PC-3 (cell line): ENCODE measurements around the gene LRRC71. TPM values are rescaled to one million over a fixed set of nuclear protein-coding genes. Genes with fewer than 3 reads are reported as not detected.

ENCODE experiments used
- ATAC-seq: fragments of 200-7000 bp; cut with Tn5 transposase; 2 replicates; pipeline ENCODE4 v1.9.1; 2020; ENCODE audit warnings: mild to moderate bottlenecking, moderate library complexity
- BruUV-seq: library from RNA; stranded (reverse); fragments of 400-500 nt; replicated peaks from 2 replicates; lab custom pipeline; 2021; lab: Mats Ljungman, UMichigan
- CTCF ChIA-PET: fragments of 300-600 bp; sonication (Branson Sonifier 250); formaldehyde crosslinking; loops from one replicate; lab custom pipeline; 2022; ENCODE audit warnings: antibody characterized with exemption; lab: Charles Lee
- POLR2A ChIA-PET: fragments of 300-600 bp; sonication (Branson Sonifier 250); formaldehyde crosslinking; loops from one replicate; lab custom pipeline; 2022; ENCODE audit warnings: antibody characterized with exemption; ENCODE audit not compliant: unreplicated experiment; lab: Charles Lee
- DNase-seq: peaks from one replicate; pipeline ENCODE4 v3.0.0-alpha.2; 2015
- H2AFZ ChIP-seq: fragments of 300-600 bp; sonication (generic); 2 replicates; pipeline ENCODE4 v1.6.0; 2016; ENCODE audit warnings: antibody characterized with exemption, low read length
- H3F3A ChIP-seq: fragments of 300-600 bp; sonication (generic); one replicate; pipeline ENCODE4 v1.6.0; 2017; ENCODE audit warnings: antibody characterized with exemption, low read length, control low read depth, mild to moderate bottlenecking; ENCODE audit not compliant: unreplicated experiment
- H3K27ac ChIP-seq: fragments of 300-600 bp; sonication (generic); 2 replicates; pipeline ENCODE4 v1.5.1; 2016; ENCODE audit warnings: mild to moderate bottlenecking, low read length
- H3K27me3 ChIP-seq: fragments of 300-600 bp; sonication (generic); 2 replicates; pipeline ENCODE4 v1.6.1; 2016; ENCODE audit warnings: low read length, mixed read lengths
- H3K36me3 ChIP-seq: fragments of 300-600 bp; sonication (generic); 2 replicates; pipeline ENCODE4 v1.6.1; 2016; ENCODE audit warnings: low read depth, mixed run types, low read length, mixed read lengths
- H3K4me1 ChIP-seq: fragments of 300-600 bp; sonication (generic); 2 replicates; pipeline ENCODE4 v1.5.1; 2016; ENCODE audit warnings: low read length; ENCODE audit not compliant: insufficient read depth
- H3K4me2 ChIP-seq: fragments of 300-600 bp; sonication (generic); 2 replicates; pipeline ENCODE4 v1.6.0; 2016; ENCODE audit warnings: low read length
- H3K4me3 ChIP-seq: fragments of 300-600 bp; sonication (generic); 2 replicates; pipeline ENCODE4 v1.5.1; 2016; ENCODE audit warnings: mild to moderate bottlenecking, low read length, mixed read lengths
- H3K79me2 ChIP-seq: fragments of 300-600 bp; sonication (generic); 2 replicates; pipeline ENCODE4 v1.6.1; 2017; ENCODE audit warnings: low read length, mixed read lengths
- H3K9ac ChIP-seq: fragments of 300-600 bp; sonication (generic); 2 replicates; pipeline ENCODE4 v1.6.0; 2016; ENCODE audit warnings: mild to moderate bottlenecking, low read length
- H3K9me2 ChIP-seq: fragments of 300-600 bp; sonication (generic); replicated peaks from 2 replicates; pipeline ENCODE4 v1.6.1; 2016; ENCODE audit warnings: mixed run types, low read length, mixed read lengths
- H3K9me3 ChIP-seq: fragments of 300-600 bp; sonication (generic); 2 replicates; pipeline ENCODE4 v1.6.1; 2016; ENCODE audit warnings: low read length, mixed read lengths
- H4K20me1 ChIP-seq: fragments of 300-600 bp; sonication (generic); 2 replicates; pipeline ENCODE4 v1.6.1; 2016; ENCODE audit warnings: low read length, mixed read lengths
- CTCF ChIP-seq: fragments of 300-600 bp; sonication (generic); conservative IDR thresholded peaks from 2 replicates; pipeline ENCODE4 v1.5.1; 2017; ENCODE audit warnings: antibody characterized with exemption, low read depth, mild to moderate bottlenecking, low read length
- EZH2 ChIP-seq: fragments of 300-600 bp; sonication (generic); IDR thresholded peaks from one replicate; pipeline ENCODE4 v1.6.1; 2017; ENCODE audit warnings: antibody characterized with exemption, mild to moderate bottlenecking, low read length; ENCODE audit not compliant: unreplicated experiment
- EZH2phosphoT487 ChIP-seq: fragments of 300-600 bp; sonication (generic); IDR thresholded peaks from 2 replicates; pipeline ENCODE4 v1.6.1; 2018; ENCODE audit warnings: mild to moderate bottlenecking, antibody characterized with exemption, low read length, borderline replicate concordance
- intact Hi-C: fragments of 100-400 bp; cut with micrococcal nuclease; formaldehyde crosslinking; loops from 2 replicates; pipeline ENCODE4 v1.9.0; 2023
- total RNA-seq: library from RNA; depleted of rRNA; stranded (reverse); fragments of >200 nt; gene quantifications from 2 replicates; pipeline ENCODE4 v1.2.3, GENCODE V29; 2014

The LRRC71 gene
- total RNA-seq, 1 experiment from 2014 or later, result 0.11 TPM

- H3K27ac ChIP-seq, result no peak overlapping the region
- H3K79me2 ChIP-seq, result no peaks in the 10 kb centered on the region
- no TSS peak for BruUV-seq
- H4K20me1 ChIP-seq, result no peaks in the 10 kb centered on the region
- TF ChIP-seq EZH2phosphoT487, result no peak
- no peak; the same call in 1 of the 2 replicates for TF ChIP-seq CTCF
- no peak for TF ChIP-seq EZH2
- ATAC-seq, result peak; percentile 8
- H3K9me2 ChIP-seq, result no peaks in the 10 kb centered on the region
- ChIA-PET CTCF (interaction anchor here (0.6 to 2.1 kb wide), 13 partner anchors 11 to 248 kb away, joined by 3 to 43 read pairs (median 5); partner anchors contain the start of genes INSRR and PRCC), POLR2A (no interaction called here)
- DNase-seq, result no peak
- H3K9ac ChIP-seq, result no peak overlapping the region
- peaks cover 6% of the 10 kb centered on the region for H3F3A ChIP-seq
- no peaks in the 10 kb centered on the region for H3K27me3 ChIP-seq
- intact Hi-C loops, result no loop called here
- peak overlapping the region; percentile 86; the same call in 1 of the 2 replicates for H2AFZ ChIP-seq
- peak overlapping the region; percentile 72; the same call in 1 of the 2 replicates for H3K4me3 ChIP-seq
- H3K4me1 ChIP-seq, result peaks cover 25% of the 10 kb centered on the region
- no peaks in the 10 kb centered on the region for H3K9me3 ChIP-seq
- H3K4me2 ChIP-seq, result peak overlapping the region; percentile 87
- H3K36me3 ChIP-seq, result no peaks in the 10 kb centered on the region
Observed at GRCh38 chr1:156928043-156928602, 7.7 kb downstream of the LRRC71 start.

- POLR2A ChIA-PET, result no interaction called here
- no peaks in the 10 kb centered on the region for H3K36me3 ChIP-seq
- H3K79me2 ChIP-seq, result no peaks in the 10 kb centered on the region
- no peaks in the 10 kb centered on the region for H4K20me1 ChIP-seq
- H3F3A ChIP-seq, result peaks cover 6% of the 10 kb centered on the region
- H3K9me3 ChIP-seq, result no peaks in the 10 kb centered on the region
- no peaks in the 10 kb centered on the region for H3K27me3 ChIP-seq
- H3K4me1 ChIP-seq, result peaks cover 25% of the 10 kb centered on the region
- H3K4me2 ChIP-seq, result no peak overlapping the region
- H3K9ac ChIP-seq, result no peak overlapping the region
- H3K9me2 ChIP-seq, result no peaks in the 10 kb centered on the region
- no peak overlapping the region for H3K27ac ChIP-seq
- DNase-seq, result no peak
- no TSS peak for BruUV-seq
- no peak for TF ChIP-seq CTCF
- no peak for TF ChIP-seq EZH2phosphoT487
- TF ChIP-seq EZH2, result no peak
- H3K4me3 ChIP-seq, result no peak overlapping the region
- no peak for ATAC-seq
- intact Hi-C loops, result no loop called here
- CTCF ChIA-PET, result no interaction called here
- no peak overlapping the region for H2AFZ ChIP-seq
Observed at GRCh38 chr1:156929596-156930238, 9.3 kb downstream of the LRRC71 start.

DNA sequence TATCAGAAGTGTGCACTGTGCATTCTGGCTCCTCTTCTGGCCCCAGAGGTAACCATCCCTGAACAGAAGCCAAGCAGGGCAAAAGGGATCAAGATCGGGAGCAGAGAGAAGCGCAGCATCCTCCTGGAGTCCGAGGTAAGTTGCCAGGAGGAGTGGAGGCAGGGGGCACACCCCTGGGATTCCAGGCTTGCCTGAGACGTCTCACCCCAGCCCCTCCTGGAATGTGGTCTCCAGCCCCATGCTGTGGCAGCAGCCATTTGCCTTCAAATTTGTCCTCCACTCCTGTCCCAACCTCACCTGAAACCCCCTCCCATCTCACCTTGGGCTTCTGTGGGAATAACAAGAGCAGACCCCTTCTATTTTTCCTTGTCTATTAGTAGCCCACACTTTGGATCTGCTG lies 10.1 kb downstream of the LRRC71 start:
- CTCF ChIA-PET, result no interaction called here
- no peak for DNase-seq
- no peaks in the 10 kb centered on the region for H3K36me3 ChIP-seq
- H3K79me2 ChIP-seq, result no peaks in the 10 kb centered on the region
- peaks cover 21% of the 10 kb centered on the region for H3K4me1 ChIP-seq
- intact Hi-C loops, result no loop called here
- H2AFZ ChIP-seq, result no peak overlapping the region
- H3K27me3 ChIP-seq, result no peaks in the 10 kb centered on the region
- H4K20me1 ChIP-seq, result no peaks in the 10 kb centered on the region
- no peak overlapping the region for H3K4me3 ChIP-seq
- H3K27ac ChIP-seq, result no peak overlapping the region
- no TSS peak for BruUV-seq
- no peak for TF ChIP-seq EZH2
- TF ChIP-seq EZH2phosphoT487, result no peak
- no peak overlapping the region for H3K9ac ChIP-seq
- POLR2A ChIA-PET, result no interaction called here
- no peaks in the 10 kb centered on the region for H3K9me2 ChIP-seq
- no peak overlapping the region for H3K4me2 ChIP-seq
- H3F3A ChIP-seq, result peaks cover 6% of the 10 kb centered on the region
- no peaks in the 10 kb centered on the region for H3K9me3 ChIP-seq
- ATAC-seq, result no peak
